ENCODE results near the gene GAREM2. TPM values are rescaled to one million over a fixed set of nuclear protein-coding genes. Genes with fewer than 3 reads are reported as not detected.
"Not testable (repeated sequence)": the region's sequence is repeated elsewhere in the genome, so short reads cannot be mapped to it uniquely, and the experiment has no call there.

Gene GAREM2
- total RNA-seq, 2 donors from 2014 or later = 3.6 to 6.5 TPM

DNA sequence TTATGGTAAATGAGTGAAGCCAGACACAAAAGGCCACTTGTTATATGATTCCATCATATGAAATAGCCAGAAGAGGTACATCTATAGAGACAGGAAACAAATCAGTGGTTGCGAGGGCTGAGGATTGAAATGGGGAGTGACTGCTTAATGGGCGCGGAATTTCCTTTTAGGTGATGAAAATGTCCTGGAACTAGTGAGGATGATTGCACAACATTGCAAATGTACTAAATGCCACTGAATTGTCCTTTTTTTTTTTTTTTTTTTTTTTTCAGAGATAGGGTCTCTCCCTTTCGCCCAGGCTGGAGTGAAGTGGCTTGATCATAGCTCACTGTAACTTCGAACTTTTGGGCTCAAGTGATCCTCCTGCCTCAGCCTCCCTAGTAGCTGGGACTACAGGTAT, 15.3 kb upstream of the GAREM2 start:
- no peaks in the 10 kb centered on the region for H3K9me3 ChIP-seq (ENCODE audit: control insufficient read depth, low read length, poor library complexity, severe bottlenecking)
- ATAC-seq (no peak), DNase-seq (no peak)
- H3K27ac Mint-ChIP-seq = no peak overlapping the region
- H3K4me3 Mint-ChIP-seq = no peak overlapping the region
- no peaks in the 10 kb centered on the region for H3K27me3 Mint-ChIP-seq
- H3K36me3 Mint-ChIP-seq (ENCODE audit: low read depth) = no peaks in the 10 kb centered on the region
- H3K4me1 Mint-ChIP-seq = no peaks in the 10 kb centered on the region

DNA sequence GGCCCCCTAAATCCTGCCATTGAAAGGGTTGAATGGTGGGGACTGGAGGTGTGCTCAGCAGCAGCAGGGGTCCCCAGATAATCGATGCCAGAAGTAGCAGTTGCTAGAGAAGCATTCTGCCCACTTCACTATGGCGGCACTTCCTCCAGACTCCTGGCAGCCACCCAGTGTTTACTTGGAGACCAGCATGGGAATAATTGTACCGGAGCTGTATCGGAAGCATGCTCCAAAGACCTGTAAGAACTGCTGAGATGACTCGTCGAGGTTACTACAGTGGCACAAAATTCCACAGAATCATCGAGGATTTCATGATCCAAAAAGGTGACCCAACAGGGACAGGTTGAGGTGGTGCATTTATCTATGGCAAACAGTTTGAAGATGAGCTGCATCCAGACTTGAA, 11.0 kb upstream of the GAREM2 start:
- H3K9me3 ChIP-seq (ENCODE audit: control insufficient read depth, low read length, poor library complexity, severe bottlenecking) = no peaks in the 10 kb centered on the region
- ATAC-seq (no peak), DNase-seq (no peak)
- H3K4me3 Mint-ChIP-seq = no peak overlapping the region
- H3K27me3 Mint-ChIP-seq = no peaks in the 10 kb centered on the region
- no peaks in the 10 kb centered on the region for H3K4me1 Mint-ChIP-seq
- no peaks in the 10 kb centered on the region for H3K36me3 Mint-ChIP-seq (ENCODE audit: low read depth)
- no peak overlapping the region for H3K27ac Mint-ChIP-seq

- DNase-seq = no peak
- no peaks in the 10 kb centered on the region for H3K27me3 Mint-ChIP-seq
- no peak overlapping the region for H3K4me3 Mint-ChIP-seq
Measured at GRCh38 chr2:26162963-26163362, 9.9 kb upstream of the GAREM2 start.

GRCh38 chr2:26164231-26164630, 8.7 kb upstream of the GAREM2 start:
- DNase-seq (no peak), ATAC-seq (no peak)
- H3K36me3 Mint-ChIP-seq (ENCODE audit: low read depth) = no peaks in the 10 kb centered on the region
- no peaks in the 10 kb centered on the region for H3K4me1 Mint-ChIP-seq
- no peaks in the 10 kb centered on the region for H3K9me3 ChIP-seq (ENCODE audit: control insufficient read depth, low read length, poor library complexity, severe bottlenecking)
- no peak overlapping the region for H3K27ac Mint-ChIP-seq
- no peak overlapping the region for H3K4me3 Mint-ChIP-seq
- no peaks in the 10 kb centered on the region for H3K27me3 Mint-ChIP-seq

More at GRCh38 chr2:26162963-26163362, 9.9 kb upstream of the GAREM2 start:
- H3K9me3 ChIP-seq (ENCODE audit: control insufficient read depth, low read length, poor library complexity, severe bottlenecking) = no peaks in the 10 kb centered on the region
- no peak for ATAC-seq
- H3K4me1 Mint-ChIP-seq = no peaks in the 10 kb centered on the region
- H3K27ac Mint-ChIP-seq = no peak overlapping the region
- H3K36me3 Mint-ChIP-seq (ENCODE audit: low read depth) = no peaks in the 10 kb centered on the region

DNA sequence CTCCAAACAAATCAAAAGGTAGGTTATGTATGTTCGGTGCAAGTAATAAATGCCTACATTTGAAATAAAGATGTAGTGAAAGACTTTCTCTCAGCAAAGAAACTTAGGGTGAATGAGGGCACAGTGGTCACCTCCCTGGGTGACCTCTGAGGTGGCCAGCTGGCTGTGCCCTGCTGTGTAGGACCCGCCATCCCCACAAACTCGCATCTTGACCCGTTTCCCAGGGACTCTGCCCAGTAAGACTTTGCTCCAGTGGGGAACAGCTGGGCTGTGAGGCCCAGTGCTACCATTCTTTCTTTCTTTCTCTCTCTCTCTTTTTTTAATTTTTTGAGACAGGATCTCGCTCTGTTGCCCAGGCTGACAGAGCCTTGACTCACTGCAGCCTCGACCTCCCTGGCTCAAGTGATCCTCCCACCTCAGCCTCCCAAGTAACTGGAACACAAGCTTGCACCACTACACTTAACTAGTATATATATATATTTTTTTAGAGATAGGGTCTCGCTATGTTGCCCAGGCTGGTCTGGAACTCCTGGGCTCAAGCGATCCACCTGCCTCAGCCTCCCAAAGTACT, 8.2 kb upstream of the GAREM2 start:
- H3K4me3 Mint-ChIP-seq = no peak overlapping the region
- ATAC-seq (no peak), DNase-seq (no peak)
- no peak overlapping the region for H3K27ac Mint-ChIP-seq
- H3K27me3 Mint-ChIP-seq = peaks cover 2% of the 10 kb centered on the region
- H3K9me3 ChIP-seq (ENCODE audit: control insufficient read depth, low read length, poor library complexity, severe bottlenecking) = no peaks in the 10 kb centered on the region
- no peaks in the 10 kb centered on the region for H3K4me1 Mint-ChIP-seq
- H3K36me3 Mint-ChIP-seq (ENCODE audit: low read depth) = no peaks in the 10 kb centered on the region

DNA sequence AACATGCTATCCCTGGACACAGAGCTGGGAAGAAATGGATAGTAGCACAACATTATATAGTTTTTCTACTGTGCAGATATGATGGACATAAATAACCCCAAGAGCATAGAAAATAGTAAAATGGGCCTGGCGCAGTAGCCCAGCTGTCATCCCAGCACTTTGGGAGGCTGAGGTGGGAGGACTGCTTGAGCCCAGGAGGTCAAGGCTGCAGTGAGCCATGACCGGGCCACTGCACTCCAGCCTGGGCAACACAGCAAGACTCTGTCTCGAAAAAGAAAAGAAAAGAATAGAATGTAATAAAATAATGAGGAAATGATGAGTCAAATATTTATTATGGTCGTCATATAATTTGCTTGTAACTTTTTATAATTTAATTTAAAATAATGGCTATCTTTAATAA, 7.5 kb upstream of the GAREM2 start:
- H3K9me3 ChIP-seq (ENCODE audit: control insufficient read depth, low read length, poor library complexity, severe bottlenecking) = no peaks in the 10 kb centered on the region
- Mint-ChIP-seq H3K4me1 (no peaks in the 10 kb centered on the region), H3K36me3 (ENCODE audit: low read depth) (no peaks in the 10 kb centered on the region), H3K27ac (no peak overlapping the region), H3K27me3 (peaks cover 5% of the 10 kb centered on the region), H3K4me3 (no peak overlapping the region)
- no peak for DNase-seq
- ATAC-seq = no peak

DNA sequence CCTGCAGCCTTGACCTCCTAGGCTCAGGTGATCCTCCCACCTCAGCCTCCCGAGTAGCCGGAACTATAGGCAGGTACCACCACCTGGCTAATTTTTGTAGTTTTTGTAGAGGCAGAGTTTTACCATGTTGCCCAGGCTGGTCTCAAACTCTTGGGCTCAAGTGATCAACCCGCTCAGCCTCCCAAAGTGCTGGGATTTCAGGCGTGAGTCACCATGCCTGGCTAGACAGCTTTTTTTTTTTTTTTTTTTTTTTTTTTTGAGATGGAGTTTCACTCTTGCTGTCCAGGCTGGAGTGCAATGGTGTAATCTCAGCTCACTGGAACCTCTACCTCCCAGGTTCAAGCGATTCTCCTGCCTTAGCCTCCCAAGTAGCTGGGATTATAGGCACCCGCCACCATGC, 6.3 kb upstream of the GAREM2 start:
- not testable (repeated sequence) for H3K27ac Mint-ChIP-seq; H3K9me3 ChIP-seq (ENCODE audit: control insufficient read depth, low read length, poor library complexity, severe bottlenecking); DNase-seq; H3K4me1 Mint-ChIP-seq; H3K4me3 Mint-ChIP-seq; ATAC-seq; H3K36me3 Mint-ChIP-seq (ENCODE audit: low read depth)
- H3K27me3 Mint-ChIP-seq = peaks cover 12% of the 10 kb centered on the region

GRCh38 chr2:26168785-26169184, 4.1 kb upstream of the GAREM2 start:
- Mint-ChIP-seq H3K27ac (no peak overlapping the region), H3K27me3 (peaks cover 20% of the 10 kb centered on the region), H3K4me3 (no peak overlapping the region)

GRCh38 chr2:26169226-26169625, 3.7 kb upstream of the GAREM2 start:
- no peaks in the 10 kb centered on the region for H3K36me3 Mint-ChIP-seq (ENCODE audit: low read depth)
- no peak overlapping the region for H3K27ac Mint-ChIP-seq
- ATAC-seq (no peak), DNase-seq (no peak)
- no peaks in the 10 kb centered on the region for H3K9me3 ChIP-seq (ENCODE audit: control insufficient read depth, low read length, poor library complexity, severe bottlenecking)
- peaks cover 22% of the 10 kb centered on the region for H3K27me3 Mint-ChIP-seq
- no peak overlapping the region for H3K4me3 Mint-ChIP-seq
- H3K4me1 Mint-ChIP-seq = peaks cover 9% of the 10 kb centered on the region

More at GRCh38 chr2:26168785-26169184, 4.1 kb upstream of the GAREM2 start:
- ATAC-seq (no peak), DNase-seq (no peak)
- H3K9me3 ChIP-seq (ENCODE audit: control insufficient read depth, low read length, poor library complexity, severe bottlenecking) = no peaks in the 10 kb centered on the region
- peaks cover 8% of the 10 kb centered on the region for H3K4me1 Mint-ChIP-seq
- H3K36me3 Mint-ChIP-seq (ENCODE audit: low read depth) = no peaks in the 10 kb centered on the region

- peaks cover 28% of the 10 kb centered on the region for H3K27me3 Mint-ChIP-seq
- H3K4me1 Mint-ChIP-seq = peaks cover 13% of the 10 kb centered on the region
- H3K27ac Mint-ChIP-seq = no peak overlapping the region
- DNase-seq (no peak), ATAC-seq (no peak)
- H3K4me3 Mint-ChIP-seq = peak overlapping the region; percentile 15
- no peaks in the 10 kb centered on the region for H3K36me3 Mint-ChIP-seq (ENCODE audit: low read depth)
- no peaks in the 10 kb centered on the region for H3K9me3 ChIP-seq (ENCODE audit: control insufficient read depth, low read length, poor library complexity, severe bottlenecking)
Measured at GRCh38 chr2:26169681-26170414, 3.0 kb upstream of the GAREM2 start.

- H3K4me3 Mint-ChIP-seq = peak overlapping the region; percentile 39
- H3K36me3 Mint-ChIP-seq (ENCODE audit: low read depth) = no peaks in the 10 kb centered on the region
- ATAC-seq (no peak), DNase-seq (no peak)
- no peaks in the 10 kb centered on the region for H3K9me3 ChIP-seq (ENCODE audit: control insufficient read depth, low read length, poor library complexity, severe bottlenecking)
- H3K27me3 Mint-ChIP-seq = peaks cover 30% of the 10 kb centered on the region
- no peak overlapping the region for H3K27ac Mint-ChIP-seq
- H3K4me1 Mint-ChIP-seq = peaks cover 13% of the 10 kb centered on the region
Measured at GRCh38 chr2:26170795-26171194, 2.1 kb upstream of the GAREM2 start.

DNA sequence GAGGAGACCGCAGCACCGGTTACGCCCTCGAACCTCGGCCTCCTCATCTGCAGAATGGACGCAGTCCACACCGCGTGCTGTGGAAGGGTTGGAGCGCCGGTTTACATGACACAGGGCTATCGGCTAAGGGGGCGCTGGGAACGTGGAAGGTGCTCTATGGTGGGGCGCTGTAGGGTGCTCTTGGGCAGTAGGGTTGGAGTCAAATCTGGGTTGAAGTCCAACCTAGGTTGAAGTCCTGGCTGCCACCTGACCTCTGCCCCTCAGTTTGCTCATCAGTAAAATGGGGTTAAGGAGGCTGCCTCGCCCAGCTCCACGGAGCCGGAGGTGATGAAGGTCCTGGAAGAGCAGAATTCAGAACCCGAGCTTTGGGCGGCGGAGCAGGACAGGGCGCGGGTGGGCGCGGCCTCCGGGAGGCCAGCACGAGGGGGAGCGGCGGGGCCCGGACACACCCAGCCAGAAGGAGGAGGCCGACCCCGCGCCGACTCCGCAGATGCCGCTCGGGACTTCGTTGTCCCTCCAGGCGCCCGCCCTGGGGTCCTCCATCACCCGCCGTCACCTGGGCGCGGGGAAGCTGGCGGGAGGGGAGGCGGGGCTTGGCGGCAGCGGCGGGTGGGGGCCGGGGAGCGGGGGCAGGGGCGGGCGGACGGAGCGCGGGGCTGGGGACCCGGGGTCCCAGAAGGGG, 558 bp upstream of the GAREM2 start:
- Mint-ChIP-seq H3K27me3 (peaks cover 37% of the 10 kb centered on the region), H3K4me3 (peak overlapping the region; percentile 85), H3K4me1 (peaks cover 13% of the 10 kb centered on the region), H3K27ac (peak overlapping the region; percentile 32), H3K36me3 (ENCODE audit: low read depth) (no peaks in the 10 kb centered on the region)
- ATAC-seq (no peak), DNase-seq (no peak)
- no peaks in the 10 kb centered on the region for H3K9me3 ChIP-seq (ENCODE audit: control insufficient read depth, low read length, poor library complexity, severe bottlenecking)

GRCh38 chr2:26173776-26174482, 1.0 kb downstream of the GAREM2 start:
- Mint-ChIP-seq H3K36me3 (ENCODE audit: low read depth) (no peaks in the 10 kb centered on the region), H3K4me3 (peak overlapping the region; percentile 88), H3K4me1 (peaks cover 15% of the 10 kb centered on the region), H3K27ac (no peak overlapping the region), H3K27me3 (peaks cover 37% of the 10 kb centered on the region)
- no peak for ATAC-seq
- no peak for DNase-seq
- no peaks in the 10 kb centered on the region for H3K9me3 ChIP-seq (ENCODE audit: control insufficient read depth, low read length, poor library complexity, severe bottlenecking)

Measured in T-helper 17 cell (primary cell).